AG04450 (cell line): Measurements from ENCODE around the gene HECTD3. TPM values are rescaled to one million over a fixed set of nuclear protein-coding genes. Genes with fewer than 3 reads are reported as not detected.

ENCODE experiments used
- CTCF ChIA-PET: fragments of 300-600, 350-600 bp; formaldehyde crosslinking; extraction: SDS; loops from one replicate; lab custom pipeline; 2022; ENCODE audit warnings: antibody characterized with exemption, inconsistent platforms; lab: Charles Lee
- POLR2A ChIA-PET: fragments of 350-600 bp; formaldehyde crosslinking; extraction: SDS; loops from one replicate; lab custom pipeline; 2021; ENCODE audit warnings: antibody characterized with exemption, inconsistent platforms; lab: Yijun Ruan, JAX
- DNase-seq: peaks from one replicate; pipeline ENCODE4 v3.0.0-alpha.2; 2011; ENCODE audit warnings: low read depth, low spot score
- H3K27ac ChIP-seq: one replicate; pipeline ENCODE4 v1.5.1; 2012; ENCODE audit warnings: low read depth, low read length, control low read depth
- H3K27me3 ChIP-seq: one replicate; pipeline ENCODE4 v1.6.0; 2012; ENCODE audit warnings: low read length; ENCODE audit not compliant: control insufficient read depth, insufficient read depth
- H3K4me3 ChIP-seq: 2 replicates; pipeline ENCODE4 v1.5.1; 2011; ENCODE audit warnings: mild to moderate bottlenecking, low read depth, low read length, control low read depth
- H3K9me3 ChIP-seq: 2 replicates; pipeline ENCODE4 v1.5.1; 2012; ENCODE audit warnings: low read length; ENCODE audit not compliant: control insufficient read depth, insufficient read depth
- polyA plus RNA-seq: library from polyadenylated mRNA; depleted of rRNA; stranded (reverse); fragments of >200 nt; gene quantifications from 2 replicates; pipeline ENCODE4 v1.2.3, GENCODE V29; 2011
- TF ChIP-seq, protein P1 (sequence below): IDR thresholded peaks from 2 replicates; pipeline ENCODE4 v1.5.1; 2011; ENCODE audit warnings: low read depth, low read length, control low read depth, inconsistent platforms

Gene HECTD3
- polyA plus RNA-seq, 1 experiment, result 52.0 TPM

DNA sequence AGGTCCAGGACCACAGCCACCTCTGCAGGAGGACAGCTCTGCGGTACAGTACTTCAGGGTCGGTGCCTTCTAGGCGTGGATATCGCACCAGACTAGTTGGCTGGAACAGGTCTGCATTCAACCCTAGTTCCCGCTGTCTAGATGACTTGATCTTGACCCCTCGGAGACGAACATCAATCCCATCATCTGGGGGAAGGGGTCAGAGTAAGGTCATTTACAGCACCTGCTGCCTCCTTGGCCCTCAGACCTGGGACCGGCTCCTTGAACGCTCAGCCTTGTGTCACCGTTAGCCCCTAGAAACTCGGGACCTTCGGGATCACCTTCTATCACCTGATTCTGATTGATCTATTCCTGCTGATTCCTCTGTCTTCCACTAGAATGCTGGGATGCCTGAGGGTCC lies 2.6 kb downstream of the HECTD3 start:
- ChIA-PET CTCF (no interaction called here), POLR2A (no interaction called here)
- Histone ChIP-seq H3K9me3 (no peaks in the 10 kb centered on the region; the same call in 1 of the 2 replicates), H3K4me3 (no peak overlapping the region), H3K27me3 (no peaks in the 10 kb centered on the region), H3K27ac (no peak overlapping the region)
- TF ChIP-seq, protein P1, sequence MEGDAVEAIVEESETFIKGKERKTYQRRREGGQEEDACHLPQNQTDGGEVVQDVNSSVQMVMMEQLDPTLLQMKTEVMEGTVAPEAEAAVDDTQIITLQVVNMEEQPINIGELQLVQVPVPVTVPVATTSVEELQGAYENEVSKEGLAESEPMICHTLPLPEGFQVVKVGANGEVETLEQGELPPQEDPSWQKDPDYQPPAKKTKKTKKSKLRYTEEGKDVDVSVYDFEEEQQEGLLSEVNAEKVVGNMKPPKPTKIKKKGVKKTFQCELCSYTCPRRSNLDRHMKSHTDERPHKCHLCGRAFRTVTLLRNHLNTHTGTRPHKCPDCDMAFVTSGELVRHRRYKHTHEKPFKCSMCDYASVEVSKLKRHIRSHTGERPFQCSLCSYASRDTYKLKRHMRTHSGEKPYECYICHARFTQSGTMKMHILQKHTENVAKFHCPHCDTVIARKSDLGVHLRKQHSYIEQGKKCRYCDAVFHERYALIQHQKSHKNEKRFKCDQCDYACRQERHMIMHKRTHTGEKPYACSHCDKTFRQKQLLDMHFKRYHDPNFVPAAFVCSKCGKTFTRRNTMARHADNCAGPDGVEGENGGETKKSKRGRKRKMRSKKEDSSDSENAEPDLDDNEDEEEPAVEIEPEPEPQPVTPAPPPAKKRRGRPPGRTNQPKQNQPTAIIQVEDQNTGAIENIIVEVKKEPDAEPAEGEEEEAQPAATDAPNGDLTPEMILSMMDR, result no peak
- no peak for DNase-seq

DNA sequence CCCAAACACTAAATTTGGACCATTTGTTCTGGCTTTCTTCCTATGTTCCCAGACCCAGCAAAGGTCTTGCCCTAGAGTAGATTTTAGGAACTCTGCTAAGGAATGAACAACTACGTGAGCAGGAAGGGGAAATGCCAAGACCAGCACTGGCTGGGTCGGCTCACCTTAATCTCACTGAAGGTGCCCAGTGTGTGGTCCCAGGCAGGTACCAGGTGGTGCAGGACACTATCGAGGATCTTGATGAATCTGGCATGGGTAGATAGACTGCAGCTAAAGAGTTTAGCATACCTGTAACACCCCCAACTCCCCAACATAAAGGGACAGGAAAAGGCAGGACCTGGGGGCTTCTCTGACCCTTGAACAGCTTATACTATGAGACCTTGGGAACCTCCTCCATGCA lies 3.0 kb downstream of the HECTD3 start:
- Histone ChIP-seq H3K27ac (no peak overlapping the region), H3K4me3 (no peak overlapping the region), H3K9me3 (no peaks in the 10 kb centered on the region; the same call in 1 of the 2 replicates), H3K27me3 (no peaks in the 10 kb centered on the region)
- POLR2A ChIA-PET, result interaction anchor here (0.6 kb wide), 1 partner anchor 17 kb away, joined by 3 read pairs; no protein-coding TSS in a partner anchor
- TF ChIP-seq, protein P1, result no peak
- CTCF ChIA-PET, result no interaction called here
- DNase-seq, result no peak

DNA sequence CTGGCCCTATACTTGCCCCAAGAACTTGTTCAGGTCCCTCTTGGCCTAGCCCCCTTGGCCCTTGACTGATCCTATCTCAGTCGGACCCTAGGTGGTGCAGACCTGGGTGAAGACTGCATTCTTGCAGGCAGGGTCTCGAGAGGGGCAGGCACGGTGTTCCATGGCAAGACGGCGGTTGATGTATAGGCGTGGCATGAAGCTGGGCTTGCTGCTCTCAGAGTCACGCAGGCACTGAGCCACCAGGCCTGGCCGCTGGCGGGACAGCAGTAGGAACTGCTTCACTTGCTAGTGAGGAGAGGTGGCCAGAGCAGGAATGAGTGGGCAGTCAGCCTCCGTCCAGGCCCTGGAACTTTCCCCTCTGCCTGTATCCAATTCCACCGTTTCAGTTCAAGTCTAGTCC lies 3.8 kb downstream of the HECTD3 start:
- ChIA-PET CTCF (no interaction called here), POLR2A (no interaction called here)
- H3K27me3 ChIP-seq, result no peaks in the 10 kb centered on the region
- no peak overlapping the region for H3K4me3 ChIP-seq
- no peak for DNase-seq
- no peaks in the 10 kb centered on the region; the same call in 1 of the 2 replicates for H3K9me3 ChIP-seq
- H3K27ac ChIP-seq, result no peak overlapping the region
- TF ChIP-seq, protein P1, result no peak

DNA sequence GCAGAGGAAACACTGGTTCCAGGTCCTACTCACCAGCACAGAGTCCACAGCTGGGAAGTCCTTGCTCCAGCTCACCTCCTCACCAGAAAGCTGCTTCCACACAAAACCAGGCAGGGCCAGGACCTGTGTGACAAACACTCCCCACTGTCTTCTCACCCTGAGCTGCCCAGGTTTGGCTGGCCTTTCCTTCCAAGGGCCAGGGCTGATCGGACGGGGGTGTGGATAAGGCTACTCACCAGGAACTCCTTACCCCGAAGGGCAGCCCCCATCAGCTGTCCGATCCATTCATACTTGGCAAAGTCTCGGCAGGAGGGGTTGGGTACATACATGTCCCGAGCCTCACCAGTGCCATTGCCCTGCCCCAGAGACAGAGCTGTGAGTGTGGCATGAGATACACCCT lies 5.4 kb downstream of the HECTD3 start:
- Histone ChIP-seq H3K27ac (no peak overlapping the region), H3K4me3 (no peak overlapping the region), H3K27me3 (no peaks in the 10 kb centered on the region), H3K9me3 (no peaks in the 10 kb centered on the region; the same call in 1 of the 2 replicates)
- POLR2A ChIA-PET, result interaction anchor here (0.6 to 1.0 kb wide), 2 partner anchors 206 to 332 kb away, joined by 4 to 5 read pairs; partner anchors contain the start of gene PLK3
- CTCF ChIA-PET, result interaction anchor here (0.6 to 1.0 kb wide), 2 partner anchors 9 to 291 kb away, joined by 3 read pairs; no protein-coding TSS in a partner anchor
- no peak for DNase-seq
- TF ChIP-seq, protein P1, result no peak

DNA sequence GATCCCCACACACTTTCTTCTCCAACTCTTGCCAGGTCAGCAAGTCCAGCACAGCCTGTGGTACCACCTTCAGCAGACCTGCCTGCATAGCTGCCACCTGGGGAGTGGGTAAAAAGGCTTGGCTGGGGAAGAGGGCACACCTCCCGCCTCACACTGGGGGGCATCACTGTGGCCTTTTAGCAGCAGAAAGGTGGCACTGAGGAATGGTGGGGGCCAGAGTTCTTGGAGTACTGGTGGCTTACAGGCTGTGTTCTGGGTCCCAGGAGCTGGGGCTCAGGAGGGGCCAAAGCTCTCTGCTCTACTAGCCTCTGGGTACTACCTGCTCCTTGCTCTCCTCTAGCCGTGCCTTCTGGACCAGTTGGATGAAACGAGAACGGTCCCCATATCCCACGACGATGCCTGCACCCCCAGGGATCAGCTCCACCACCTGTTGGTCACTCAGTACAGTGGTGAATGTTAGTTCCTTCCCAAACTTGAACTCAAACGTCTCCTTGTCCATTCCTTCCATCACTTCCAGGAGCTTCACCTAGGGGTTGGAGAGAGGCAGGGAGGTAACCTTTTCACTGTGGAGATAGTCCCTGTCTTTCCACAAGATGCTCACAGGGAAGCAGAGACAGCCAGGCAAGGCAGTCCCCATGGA lies 6.7 kb downstream of the HECTD3 start:
- no peak for DNase-seq
- no peak overlapping the region for H3K4me3 ChIP-seq
- no peaks in the 10 kb centered on the region for H3K27me3 ChIP-seq
- H3K27ac ChIP-seq, result no peak overlapping the region
- TF ChIP-seq, protein P1, result no peak
- ChIA-PET CTCF (no interaction called here), POLR2A (no interaction called here)
- no peaks in the 10 kb centered on the region for H3K9me3 ChIP-seq
